Effector CD8-positive, alpha-beta T cell (primary cell): ENCODE results near the gene NEDD4.
"Not testable (repeated sequence)": the region's sequence is repeated elsewhere in the genome, so short reads cannot be mapped to it uniquely, and the experiment has no call there.

Experiments
- DNase-seq: peaks from one replicate; lab custom pipeline; 2025; lab: John Stamatoyannopoulos, UW

Gene NEDD4

GRCh38 chr15:55958349-55958748 is 35.1 kb downstream of the NEDD4 start:
- DNase-seq: no peak

DNA sequence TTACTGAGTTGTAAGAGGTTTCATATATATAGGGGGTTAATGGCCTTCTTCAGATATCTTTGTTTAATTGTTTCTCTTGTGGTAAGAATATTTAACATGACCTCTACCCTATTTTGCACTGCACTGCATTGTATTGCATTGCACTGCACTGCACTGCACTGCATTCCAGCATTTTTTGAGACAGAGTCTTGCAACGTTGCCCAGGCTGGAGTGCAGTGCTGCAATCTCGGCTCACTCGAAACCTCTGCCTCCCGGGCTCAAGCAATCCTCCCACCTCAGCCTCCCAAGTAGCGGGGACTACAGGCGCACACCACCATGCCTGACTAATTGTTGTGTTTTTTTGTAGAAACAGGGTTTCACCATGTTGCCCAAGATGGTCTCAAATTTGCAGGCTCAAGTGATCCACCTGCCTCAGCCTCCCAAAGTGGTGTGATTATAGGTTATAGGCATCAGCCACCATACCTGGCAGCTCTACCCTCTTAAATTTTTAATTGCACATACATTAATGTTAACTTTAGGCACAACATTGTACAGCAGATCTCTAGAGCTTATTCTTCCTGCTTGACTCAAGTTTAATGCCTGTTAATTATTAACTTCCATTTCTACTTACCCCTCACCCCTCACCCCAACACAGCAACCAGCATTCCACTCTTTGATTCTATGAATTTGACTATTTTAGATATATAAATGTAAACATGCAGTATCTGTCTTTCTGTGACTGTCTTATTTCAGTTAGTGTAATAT is 38.4 kb downstream of the NEDD4 start:
- no peak for DNase-seq

DNA sequence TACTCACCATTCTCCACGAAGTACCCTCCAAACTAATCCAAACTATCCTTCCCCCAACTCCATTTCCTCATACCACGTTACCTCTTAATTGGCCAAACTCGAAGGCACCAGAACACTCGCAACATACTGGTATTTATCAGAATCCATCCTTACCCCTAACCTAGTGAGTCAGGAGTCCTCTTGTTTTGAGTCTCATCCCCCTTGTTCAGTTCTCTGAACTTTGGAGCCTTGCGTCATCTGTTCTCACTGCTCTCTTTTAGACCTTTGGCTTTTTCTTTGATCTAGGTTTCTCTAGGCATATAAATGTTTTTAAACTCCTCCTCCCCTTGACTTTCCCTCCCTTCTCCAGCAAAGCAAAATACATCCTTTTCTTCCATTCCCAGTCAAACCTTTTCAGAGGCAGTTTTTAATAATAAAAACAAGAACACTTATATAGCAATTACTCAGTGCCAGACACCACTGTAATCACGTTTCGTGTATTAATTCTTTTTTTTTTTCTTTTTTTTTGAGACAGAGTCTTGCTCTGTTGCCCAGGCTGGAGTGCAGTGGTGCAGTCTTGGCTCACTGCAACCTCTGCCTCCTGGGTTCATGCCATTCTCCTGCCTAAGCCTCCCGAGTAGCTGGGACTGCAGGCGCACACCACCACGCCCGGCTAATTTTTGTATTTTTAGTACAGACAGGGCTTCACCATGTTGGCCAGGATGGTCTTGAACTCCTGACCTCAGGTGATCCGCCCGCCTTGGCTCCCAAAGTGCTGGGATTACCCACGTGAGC is 40.7 kb downstream of the NEDD4 start:
- DNase-seq: not testable (repeated sequence)

DNA sequence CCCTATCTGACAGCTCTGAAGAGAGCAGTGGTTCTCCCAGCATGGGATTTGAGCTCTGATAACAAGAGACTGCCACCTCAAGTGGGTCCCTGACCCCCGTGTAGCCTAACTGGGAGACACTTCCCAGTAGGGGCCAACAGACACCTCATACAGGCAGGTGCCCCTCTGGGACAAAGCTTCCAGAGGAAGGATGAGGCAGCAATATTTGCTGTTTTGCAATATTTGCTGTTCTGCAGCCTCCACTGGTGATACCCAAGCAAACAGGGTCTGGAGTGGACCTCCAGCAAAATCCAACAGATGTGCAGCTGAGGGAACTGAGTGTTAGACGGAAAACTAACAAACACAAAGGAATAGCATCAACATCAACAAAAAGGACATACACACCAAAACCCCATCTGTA is 48.8 kb downstream of the NEDD4 start:
- not testable (repeated sequence) for DNase-seq

- no peak for DNase-seq
These were observed 51.1 kb downstream of the NEDD4 start for GRCh38 chr15:55942332-55942731.

- no peak for DNase-seq
These were observed 56.4 kb downstream of the NEDD4 start for GRCh38 chr15:55937040-55937439.

DNA sequence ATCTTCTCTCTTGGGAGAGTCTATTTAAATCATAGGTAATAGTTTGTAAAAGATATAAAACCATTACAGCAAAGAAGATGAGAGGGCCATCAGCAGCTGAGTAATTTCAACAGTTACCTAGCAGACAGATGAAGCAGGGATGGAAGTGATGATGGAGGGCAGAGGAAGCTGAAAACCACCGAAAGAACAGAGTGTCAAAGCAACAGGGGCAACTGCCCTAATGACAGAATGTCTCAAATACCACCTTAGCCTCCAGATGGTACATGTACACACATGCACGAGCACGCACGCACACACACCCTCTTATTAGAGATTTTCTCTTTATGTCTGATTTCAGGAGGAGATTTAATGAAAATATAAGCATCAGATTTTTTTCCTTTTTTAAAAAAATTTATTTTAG is 64.5 kb downstream of the NEDD4 start:
- no peak for DNase-seq

- no peak for DNase-seq
These were observed 71.7 kb downstream of the NEDD4 start for GRCh38 chr15:55921744-55922143.

DNA sequence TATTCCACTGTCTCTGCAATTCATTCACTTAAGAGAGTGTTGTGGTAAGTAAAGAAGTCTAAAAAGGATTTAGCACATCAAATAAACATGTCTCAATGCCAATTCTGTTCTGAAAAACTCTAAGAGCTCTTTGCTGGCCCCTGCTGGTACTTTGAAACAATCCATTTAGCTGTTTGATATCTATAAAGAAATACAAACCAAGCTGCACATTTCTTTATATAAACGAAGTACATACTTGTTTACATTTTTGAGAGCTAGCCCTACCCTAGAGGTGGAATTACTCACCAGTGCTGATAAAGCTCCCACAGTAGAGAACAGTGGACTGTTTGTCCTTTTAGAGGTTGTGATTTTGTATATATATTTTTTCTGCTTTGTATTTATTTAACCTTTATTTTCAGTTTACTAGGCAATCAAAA is 75.5 kb downstream of the NEDD4 start:
- DNase-seq: no peak

DNA sequence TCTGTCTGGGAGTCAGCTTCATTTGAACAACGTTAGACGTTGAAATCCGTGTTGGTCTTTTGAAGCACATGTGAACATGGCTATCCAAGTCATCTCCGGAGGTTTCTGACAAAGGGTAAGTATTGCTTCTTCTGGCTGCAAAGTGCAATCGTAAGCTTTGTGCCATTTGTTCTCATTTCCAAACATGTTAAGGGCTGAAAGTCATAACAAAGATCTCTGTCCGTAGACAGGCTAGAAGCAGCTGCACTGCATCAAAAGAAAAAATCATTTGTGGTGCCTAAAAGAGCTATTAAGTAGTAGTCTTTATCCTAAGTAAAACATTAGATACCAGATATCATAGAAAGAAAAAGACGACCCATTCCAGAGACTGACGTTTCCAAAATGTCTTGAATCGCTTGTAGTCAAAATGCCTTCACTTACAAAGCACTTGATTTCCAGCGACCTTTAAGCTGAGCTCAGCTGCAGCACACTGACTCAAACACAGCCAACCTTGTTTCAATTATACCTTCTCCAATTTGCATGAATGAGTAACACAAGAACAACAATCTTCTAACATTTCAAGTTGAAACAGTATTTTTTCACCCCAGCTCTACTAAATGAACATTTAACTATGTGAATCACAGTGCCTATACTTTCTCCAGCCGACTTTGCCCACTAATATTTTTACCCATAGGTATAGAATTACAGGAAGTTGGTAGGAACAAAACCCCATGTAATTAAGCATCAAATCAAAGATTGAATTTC is 76.6 kb downstream of the NEDD4 start:
- DNase-seq: no peak

DNA sequence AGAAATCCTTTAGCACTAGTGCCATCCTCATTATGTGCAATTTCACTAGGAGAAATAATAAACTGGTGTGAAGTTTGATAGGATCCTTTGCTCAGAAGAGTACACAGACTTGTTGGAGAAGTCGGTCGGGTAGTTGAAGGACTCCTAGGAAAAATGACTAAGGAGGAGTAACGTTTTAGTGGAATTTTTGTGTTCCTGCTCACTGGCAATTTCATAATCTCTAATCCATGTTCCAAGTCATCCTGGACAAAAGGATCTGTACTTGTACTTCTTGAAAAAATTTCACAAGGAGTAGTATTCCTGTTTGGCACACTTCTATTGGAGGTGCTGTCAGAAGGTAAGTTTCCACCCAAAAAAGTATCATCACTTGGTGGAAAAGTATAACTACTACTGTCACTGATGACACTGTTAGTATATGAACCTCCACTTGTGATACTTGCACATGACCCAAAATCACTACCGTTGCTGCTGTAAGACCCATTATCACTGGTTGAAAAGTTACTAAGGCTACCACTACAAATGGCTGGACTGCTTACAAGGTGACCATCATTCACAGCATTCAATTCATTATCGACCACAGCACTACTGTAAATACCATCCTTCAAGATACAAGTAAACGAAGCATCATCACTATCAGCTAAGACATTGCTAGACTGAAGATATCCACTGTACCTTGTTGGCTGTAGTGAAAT is 77.4 kb downstream of the NEDD4 start:
- no peak for DNase-seq

- no peak for DNase-seq
These were observed 78.2 kb downstream of the NEDD4 start for GRCh38 chr15:55915221-55915620.

- DNase-seq: no peak
These were observed 79.0 kb downstream of the NEDD4 start for GRCh38 chr15:55914446-55914845.

- DNase-seq: no peak
These were observed 80.4 kb downstream of the NEDD4 start for GRCh38 chr15:55912982-55913381.

- DNase-seq: no peak
These were observed 84.2 kb downstream of the NEDD4 start for GRCh38 chr15:55909036-55909811.

DNA sequence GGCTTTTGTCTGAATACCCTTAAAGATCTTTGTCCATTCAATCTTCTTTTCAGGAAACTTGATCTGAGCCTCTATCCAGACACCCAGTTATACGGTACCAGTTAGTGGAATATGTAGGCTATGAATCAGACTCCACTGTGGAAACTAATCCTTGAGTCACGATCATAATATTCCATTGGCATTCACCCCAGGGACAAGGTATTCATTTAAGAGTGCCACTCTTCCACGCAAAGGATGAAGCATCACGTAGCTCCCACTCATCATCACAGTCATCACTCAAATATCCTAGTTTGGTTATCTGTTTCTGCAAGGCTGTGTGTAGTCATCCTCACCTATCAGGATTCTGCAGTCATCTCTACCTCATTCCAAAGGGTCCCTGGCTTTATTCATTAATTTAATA is 85.6 kb downstream of the NEDD4 start:
- DNase-seq: no peak

GRCh38 chr15:55902981-55903380 is 90.4 kb downstream of the NEDD4 start:
- DNase-seq: no peak

GRCh38 chr15:55900019-55900418 is 93.4 kb downstream of the NEDD4 start:
- DNase-seq: no peak

DNA sequence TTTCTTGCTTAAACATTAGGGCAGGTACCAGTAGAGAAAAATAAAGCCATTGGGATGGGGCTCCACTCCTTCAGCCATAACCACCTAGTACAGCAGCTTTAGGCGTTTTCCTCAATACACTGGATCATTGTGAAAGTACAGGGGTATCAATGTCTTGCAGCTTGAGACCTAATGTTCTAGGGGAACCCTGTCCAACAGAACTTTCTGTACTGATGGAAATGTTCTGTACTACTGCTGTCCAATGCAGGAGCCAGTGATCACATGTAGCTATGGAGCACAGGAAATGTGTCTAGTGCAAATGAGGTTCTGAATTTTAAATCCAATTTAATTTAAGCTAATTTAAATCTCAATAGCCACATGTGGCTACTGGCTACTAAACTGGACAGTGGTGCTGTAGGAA is 93.9 kb downstream of the NEDD4 start:
- no peak for DNase-seq

- DNase-seq: no peak
These were observed 95.7 kb downstream of the NEDD4 start for GRCh38 chr15:55897560-55898336.
